ENCODE measurements around the gene CFAP65.

CFAP65 gene

GRCh38 chr2:219028996-219029828, 12.1 kb downstream of the CFAP65 start:
- CTCF ChIA-PET, result interaction anchor here (0.6 to 3.5 kb wide), 28 partner anchors 8 to 200 kb away, joined by 3 to 40 read pairs (median 5); partner anchors contain the start of gene CFAP65
- no peak for TF ChIP-seq TARDBP (IDR thresholded peaks at IDR 0.05)
- no peak for TF ChIP-seq NFRKB (IDR thresholded peaks at IDR 0.05)
- no peak for TF ChIP-seq LEF1 (IDR thresholded peaks at IDR 0.05; ENCODE audit: borderline replicate concordance)
- no peak for TF ChIP-seq ARNT (IDR thresholded peaks at IDR 0.05)
- no peak for TF ChIP-seq PKNOX1 (IDR thresholded peaks at IDR 0.05)
- TF ChIP-seq BHLHE40 (IDR thresholded peaks at IDR 0.05; ENCODE audit: borderline replicate concordance), result no peak
- no peak for TF ChIP-seq L3MBTL2 (conservative IDR thresholded peaks at IDR 0.05)
- TF ChIP-seq ELF4 (IDR thresholded peaks at IDR 0.05), result no peak
- no peak for TF ChIP-seq SP1 (IDR thresholded peaks at IDR 0.05)
- TF ChIP-seq FOXK2 (IDR thresholded peaks at IDR 0.05), result no peak
- no peak for TF ChIP-seq ZNF384 (IDR thresholded peaks at IDR 0.05)
- TF ChIP-seq SUZ12 (IDR thresholded peaks at IDR 0.05), result no peak
- no peak for TF ChIP-seq FOXA1 (IDR thresholded peaks at IDR 0.05)
- TF ChIP-seq CTBP1 (IDR thresholded peaks at IDR 0.05; ENCODE audit: borderline replicate concordance), result no peak
- no peak for TF ChIP-seq FOXM1 (IDR thresholded peaks at IDR 0.05; ENCODE audit: borderline replicate concordance)
- TF ChIP-seq HDGF (IDR thresholded peaks at IDR 0.05; ENCODE audit: borderline replicate concordance), result no peak
- no peak for DNase-seq (ENCODE audit: extremely low spot score)
- POLR2A ChIA-PET, result interaction anchor here (1.0 kb wide), 1 partner anchor 90 kb away, joined by 3 read pairs; no protein-coding TSS in a partner anchor

GRCh38 chr2:219028141-219028540, 13.2 kb downstream of the CFAP65 start:
- TF ChIP-seq SUZ12 (IDR thresholded peaks at IDR 0.05) (no peak), HDGF (IDR thresholded peaks at IDR 0.05; ENCODE audit: borderline replicate concordance) (no peak), ZNF384 (IDR thresholded peaks at IDR 0.05) (no peak), SP1 (IDR thresholded peaks at IDR 0.05) (no peak), CTBP1 (IDR thresholded peaks at IDR 0.05; ENCODE audit: borderline replicate concordance) (no peak), L3MBTL2 (conservative IDR thresholded peaks at IDR 0.05) (no peak), NFRKB (IDR thresholded peaks at IDR 0.05) (no peak), TARDBP (IDR thresholded peaks at IDR 0.05) (no peak), ELF4 (IDR thresholded peaks at IDR 0.05) (no peak), FOXK2 (IDR thresholded peaks at IDR 0.05) (no peak), PKNOX1 (IDR thresholded peaks at IDR 0.05) (no peak), FOXA1 (IDR thresholded peaks at IDR 0.05) (no peak), FOXM1 (IDR thresholded peaks at IDR 0.05; ENCODE audit: borderline replicate concordance) (no peak), LEF1 (IDR thresholded peaks at IDR 0.05; ENCODE audit: borderline replicate concordance) (no peak), ARNT (IDR thresholded peaks at IDR 0.05) (no peak)
- no peak for DNase-seq (ENCODE audit: extremely low spot score)
- CTCF ChIA-PET, result interaction anchor here (0.7 to 2.1 kb wide), 2 partner anchors 25 to 93 kb away, joined by 3 to 20 read pairs; no protein-coding TSS in a partner anchor
- POLR2A ChIA-PET, result no interaction called here

GRCh38 chr2:219027511-219028055, 13.7 kb downstream of the CFAP65 start:
- TF ChIP-seq L3MBTL2 (conservative IDR thresholded peaks at IDR 0.05), result no peak
- POLR2A ChIA-PET, result no interaction called here
- no peak for DNase-seq (ENCODE audit: extremely low spot score)
- CTCF ChIA-PET, result interaction anchor here (0.9 to 1.3 kb wide), 3 partner anchors 17 to 127 kb away, joined by 3 to 6 read pairs (median 3); no protein-coding TSS in a partner anchor

GRCh38 chr2:219026946-219027345, 14.4 kb downstream of the CFAP65 start:
- no peak for TF ChIP-seq ARNT (IDR thresholded peaks at IDR 0.05)
- no peak for TF ChIP-seq LEF1 (IDR thresholded peaks at IDR 0.05; ENCODE audit: borderline replicate concordance)
- no peak for TF ChIP-seq BHLHE40 (IDR thresholded peaks at IDR 0.05; ENCODE audit: borderline replicate concordance)
- no peak for TF ChIP-seq CTBP1 (IDR thresholded peaks at IDR 0.05; ENCODE audit: borderline replicate concordance)
- no peak for TF ChIP-seq FOXA1 (IDR thresholded peaks at IDR 0.05)
- no peak for TF ChIP-seq PKNOX1 (IDR thresholded peaks at IDR 0.05)
- no peak for TF ChIP-seq FOXK2 (IDR thresholded peaks at IDR 0.05)
- no peak for TF ChIP-seq L3MBTL2 (conservative IDR thresholded peaks at IDR 0.05)
- TF ChIP-seq ZNF384 (IDR thresholded peaks at IDR 0.05), result no peak
- no peak for TF ChIP-seq TARDBP (IDR thresholded peaks at IDR 0.05)
- no peak for TF ChIP-seq HDGF (IDR thresholded peaks at IDR 0.05; ENCODE audit: borderline replicate concordance)
- no peak for TF ChIP-seq SUZ12 (IDR thresholded peaks at IDR 0.05)
- TF ChIP-seq SP1 (IDR thresholded peaks at IDR 0.05), result no peak
- TF ChIP-seq NFRKB (IDR thresholded peaks at IDR 0.05), result no peak
- TF ChIP-seq ELF4 (IDR thresholded peaks at IDR 0.05), result no peak
- TF ChIP-seq FOXM1 (IDR thresholded peaks at IDR 0.05; ENCODE audit: borderline replicate concordance), result no peak
- ChIA-PET POLR2A (no interaction called here), CTCF (interaction anchor here (0.9 to 1.3 kb wide), 3 partner anchors 17 to 128 kb away, joined by 3 to 6 read pairs (median 3); no protein-coding TSS in a partner anchor)
- no peak for DNase-seq (ENCODE audit: extremely low spot score)

- no peak for DNase-seq (ENCODE audit: extremely low spot score)
- CTCF ChIA-PET, result interaction anchor here (0.6 to 1.4 kb wide), 5 partner anchors 24 to 134 kb away, joined by 3 read pairs; no protein-coding TSS in a partner anchor
- TF ChIP-seq HDGF (IDR thresholded peaks at IDR 0.05; ENCODE audit: borderline replicate concordance), result no peak
- POLR2A ChIA-PET, result no interaction called here
Measured at GRCh38 chr2:219025637-219026585, 15.4 kb downstream of the CFAP65 start.
